HL-60 (cell line): ENCODE data around the gene PROM1.

ENCODE experiments used
- DNase-seq, 2 experiments: peaks; one replicate each; pipeline ENCODE4 v3.0.0-alpha.2; 2010 to 2020; ENCODE audit warnings: low read depth in 1 of 2, low spot score in 1 of 2
- H3K27ac ChIP-seq: fragments of 250-450 bp; sonication (Bioruptor Pico); replicated peaks from 2 replicates; pipeline ENCODE4 v1.5.1; 2020; ENCODE audit warnings: mild to moderate bottlenecking, moderate library complexity
- H3K27me3 ChIP-seq: fragments of 250-450 bp; sonication (Bioruptor Pico); 2 replicates; pipeline ENCODE4 v1.5.1; 2021; ENCODE audit warnings: mild to moderate bottlenecking, moderate library complexity; ENCODE audit not compliant: insufficient read depth, poor library complexity, severe bottlenecking
- H3K4me3 ChIP-seq: replicated peaks from 2 replicates; pipeline ENCODE4 v1.5.1; 2011; ENCODE audit warnings: mild to moderate bottlenecking, control low read depth, low read length; ENCODE audit not compliant: insufficient read depth
- CTCF ChIP-seq: IDR thresholded peaks from one replicate; pipeline ENCODE4 v1.5.1; 2011; ENCODE audit warnings: low read length, control low read depth, inconsistent platforms; ENCODE audit not compliant: insufficient read depth
- GABPA ChIP-seq: IDR thresholded peaks from 2 replicates; pipeline ENCODE4 v1.6.1; 2012; ENCODE audit warnings: low read depth
- POLR2AphosphoS5 ChIP-seq: IDR thresholded peaks from 2 replicates; pipeline ENCODE4 v1.6.1; 2012; ENCODE audit warnings: low read depth
- SPI1 ChIP-seq: IDR thresholded peaks from 2 replicates; pipeline ENCODE4 v1.6.1; 2012; ENCODE audit warnings: low read depth, mild to moderate bottlenecking, borderline replicate concordance
- TF ChIP-seq, protein P1 (sequence below): IDR thresholded peaks from 2 replicates; pipeline ENCODE4 v1.6.1; 2012; ENCODE audit warnings: low read depth; ENCODE audit not compliant: insufficient replicate concordance

Gene PROM1

DNA sequence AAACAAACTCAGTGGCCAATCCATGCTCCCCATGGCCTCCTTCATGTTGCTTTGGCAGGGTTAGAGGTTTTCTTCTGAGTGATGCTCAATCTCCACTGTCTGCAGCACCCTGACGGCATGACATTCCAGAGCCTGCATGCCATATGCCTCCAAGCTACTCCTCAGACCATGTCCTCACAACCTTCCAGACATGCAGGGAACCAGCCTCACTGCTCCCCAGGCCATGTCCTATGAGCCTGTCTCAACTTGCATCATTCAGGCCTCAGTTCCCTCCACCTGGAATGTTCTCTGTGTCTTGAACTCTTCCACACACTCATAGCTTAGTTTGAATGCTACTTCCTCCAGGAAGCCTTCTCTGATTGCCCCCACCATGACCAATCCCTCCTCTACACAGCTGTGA lies 18.8 kb downstream of the PROM1 start:
- H3K4me3 ChIP-seq, result no peak overlapping the region
- H3K27ac ChIP-seq, result no peak overlapping the region
- DNase-seq, result no peak
- TF ChIP-seq SPI1 (no peak), CTCF (no peak), GABPA (no peak), POLR2AphosphoS5 (no peak)
- TF ChIP-seq, protein P1, sequence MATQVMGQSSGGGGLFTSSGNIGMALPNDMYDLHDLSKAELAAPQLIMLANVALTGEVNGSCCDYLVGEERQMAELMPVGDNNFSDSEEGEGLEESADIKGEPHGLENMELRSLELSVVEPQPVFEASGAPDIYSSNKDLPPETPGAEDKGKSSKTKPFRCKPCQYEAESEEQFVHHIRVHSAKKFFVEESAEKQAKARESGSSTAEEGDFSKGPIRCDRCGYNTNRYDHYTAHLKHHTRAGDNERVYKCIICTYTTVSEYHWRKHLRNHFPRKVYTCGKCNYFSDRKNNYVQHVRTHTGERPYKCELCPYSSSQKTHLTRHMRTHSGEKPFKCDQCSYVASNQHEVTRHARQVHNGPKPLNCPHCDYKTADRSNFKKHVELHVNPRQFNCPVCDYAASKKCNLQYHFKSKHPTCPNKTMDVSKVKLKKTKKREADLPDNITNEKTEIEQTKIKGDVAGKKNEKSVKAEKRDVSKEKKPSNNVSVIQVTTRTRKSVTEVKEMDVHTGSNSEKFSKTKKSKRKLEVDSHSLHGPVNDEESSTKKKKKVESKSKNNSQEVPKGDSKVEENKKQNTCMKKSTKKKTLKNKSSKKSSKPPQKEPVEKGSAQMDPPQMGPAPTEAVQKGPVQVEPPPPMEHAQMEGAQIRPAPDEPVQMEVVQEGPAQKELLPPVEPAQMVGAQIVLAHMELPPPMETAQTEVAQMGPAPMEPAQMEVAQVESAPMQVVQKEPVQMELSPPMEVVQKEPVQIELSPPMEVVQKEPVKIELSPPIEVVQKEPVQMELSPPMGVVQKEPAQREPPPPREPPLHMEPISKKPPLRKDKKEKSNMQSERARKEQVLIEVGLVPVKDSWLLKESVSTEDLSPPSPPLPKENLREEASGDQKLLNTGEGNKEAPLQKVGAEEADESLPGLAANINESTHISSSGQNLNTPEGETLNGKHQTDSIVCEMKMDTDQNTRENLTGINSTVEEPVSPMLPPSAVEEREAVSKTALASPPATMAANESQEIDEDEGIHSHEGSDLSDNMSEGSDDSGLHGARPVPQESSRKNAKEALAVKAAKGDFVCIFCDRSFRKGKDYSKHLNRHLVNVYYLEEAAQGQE, result no peak
- H3K27me3 ChIP-seq, result no peaks in the 10 kb centered on the region

DNA sequence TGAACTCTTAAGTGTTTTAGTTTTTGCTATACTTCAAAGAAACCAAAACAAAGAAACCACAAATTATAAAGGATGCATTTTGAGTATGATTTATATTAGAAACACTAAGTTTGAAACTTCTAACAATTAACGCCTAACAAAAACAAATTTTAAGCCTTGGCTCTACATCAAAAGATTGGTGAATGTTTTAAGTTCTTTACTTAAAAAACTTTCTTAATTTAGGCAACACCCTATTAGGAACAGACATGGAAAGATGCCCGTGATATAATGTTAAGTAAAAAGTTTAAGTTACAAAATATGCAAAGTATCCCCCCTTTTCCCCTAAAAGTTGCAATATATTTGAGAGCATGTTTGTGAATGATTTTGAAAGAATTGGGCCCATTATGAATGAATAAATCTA lies 21.2 kb downstream of the PROM1 start:
- H3K27ac ChIP-seq, result no peak overlapping the region
- H3K27me3 ChIP-seq, result no peaks in the 10 kb centered on the region
- no peak for DNase-seq
- TF ChIP-seq, protein P1, result no peak
- TF ChIP-seq GABPA (no peak), POLR2AphosphoS5 (no peak), SPI1 (no peak), CTCF (no peak)
- no peak overlapping the region for H3K4me3 ChIP-seq

- H3K4me3 ChIP-seq, result no peak overlapping the region
- no peak for DNase-seq
- H3K27ac ChIP-seq, result no peak overlapping the region
- TF ChIP-seq SPI1, result no peak
- TF ChIP-seq POLR2AphosphoS5, result no peak
- TF ChIP-seq CTCF, result no peak
- TF ChIP-seq, protein P1, result no peak
- TF ChIP-seq GABPA, result no peak
- no peaks in the 10 kb centered on the region for H3K27me3 ChIP-seq
Observed at GRCh38 chr4:16056681-16057385, 27.0 kb downstream of the PROM1 start.
